ENCODE data around the gene LAMB3.

DNA sequence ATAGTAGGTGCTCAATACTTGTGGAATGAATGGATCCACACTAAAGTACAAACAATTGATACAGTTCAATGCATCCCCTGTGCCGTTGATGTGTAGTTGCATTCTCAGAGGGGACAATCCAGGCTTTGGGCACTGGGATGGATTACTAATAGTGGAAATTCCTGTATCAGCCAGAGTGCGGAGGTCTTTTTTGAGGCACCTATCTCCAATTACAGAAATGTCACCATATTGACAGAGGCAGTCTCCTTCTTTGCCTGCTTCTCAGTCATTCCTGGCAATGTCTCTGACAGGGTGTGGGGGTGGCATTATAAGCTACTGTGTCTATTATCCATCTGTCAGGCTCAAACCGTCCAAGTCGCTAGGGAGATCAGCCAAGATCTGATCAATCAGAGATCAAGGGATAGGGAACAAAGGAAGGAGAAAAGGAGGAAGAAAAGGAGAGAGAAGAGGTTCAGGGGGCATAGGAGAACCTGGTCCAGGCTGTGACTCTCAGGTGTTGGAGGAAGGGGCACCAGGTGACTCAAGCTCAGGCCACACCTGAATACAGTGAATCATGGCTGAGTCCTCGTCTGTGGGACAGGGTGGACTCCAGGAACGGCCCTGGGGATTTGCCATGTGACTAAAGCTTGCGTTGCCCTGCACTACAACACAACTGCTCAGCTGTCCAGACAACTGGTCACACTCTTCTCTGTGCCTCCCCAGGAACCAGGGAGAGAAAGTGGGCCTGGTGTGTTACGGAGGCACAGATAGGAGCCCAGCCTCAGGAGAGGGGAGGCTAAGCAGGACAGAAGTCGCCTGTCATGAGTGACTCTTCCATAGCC lies 3.4 kb upstream of the LAMB3 start:
- TF ChIP-seq, protein P1, sequence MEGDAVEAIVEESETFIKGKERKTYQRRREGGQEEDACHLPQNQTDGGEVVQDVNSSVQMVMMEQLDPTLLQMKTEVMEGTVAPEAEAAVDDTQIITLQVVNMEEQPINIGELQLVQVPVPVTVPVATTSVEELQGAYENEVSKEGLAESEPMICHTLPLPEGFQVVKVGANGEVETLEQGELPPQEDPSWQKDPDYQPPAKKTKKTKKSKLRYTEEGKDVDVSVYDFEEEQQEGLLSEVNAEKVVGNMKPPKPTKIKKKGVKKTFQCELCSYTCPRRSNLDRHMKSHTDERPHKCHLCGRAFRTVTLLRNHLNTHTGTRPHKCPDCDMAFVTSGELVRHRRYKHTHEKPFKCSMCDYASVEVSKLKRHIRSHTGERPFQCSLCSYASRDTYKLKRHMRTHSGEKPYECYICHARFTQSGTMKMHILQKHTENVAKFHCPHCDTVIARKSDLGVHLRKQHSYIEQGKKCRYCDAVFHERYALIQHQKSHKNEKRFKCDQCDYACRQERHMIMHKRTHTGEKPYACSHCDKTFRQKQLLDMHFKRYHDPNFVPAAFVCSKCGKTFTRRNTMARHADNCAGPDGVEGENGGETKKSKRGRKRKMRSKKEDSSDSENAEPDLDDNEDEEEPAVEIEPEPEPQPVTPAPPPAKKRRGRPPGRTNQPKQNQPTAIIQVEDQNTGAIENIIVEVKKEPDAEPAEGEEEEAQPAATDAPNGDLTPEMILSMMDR (IDR thresholded peaks at IDR 0.05): no peak
- TF ChIP-seq EZH2 (IDR thresholded peaks at IDR 0.05; ENCODE audit: borderline replicate concordance, insufficient read depth, low read depth, low read length, poor library complexity, severe bottlenecking): no peak
